Measurements from ENCODE around the gene KCNK6. TPM values are rescaled to one million over a fixed set of nuclear protein-coding genes. Genes with fewer than 3 reads are reported as not detected.

The KCNK6 gene
- total and polyA plus RNA-seq, 10 of the 15 experiments (the other 5 are each of a cell fraction or from before 2014, with no cell fraction given), result 0.04 to 1.4 (median 1.1) TPM

DNA sequence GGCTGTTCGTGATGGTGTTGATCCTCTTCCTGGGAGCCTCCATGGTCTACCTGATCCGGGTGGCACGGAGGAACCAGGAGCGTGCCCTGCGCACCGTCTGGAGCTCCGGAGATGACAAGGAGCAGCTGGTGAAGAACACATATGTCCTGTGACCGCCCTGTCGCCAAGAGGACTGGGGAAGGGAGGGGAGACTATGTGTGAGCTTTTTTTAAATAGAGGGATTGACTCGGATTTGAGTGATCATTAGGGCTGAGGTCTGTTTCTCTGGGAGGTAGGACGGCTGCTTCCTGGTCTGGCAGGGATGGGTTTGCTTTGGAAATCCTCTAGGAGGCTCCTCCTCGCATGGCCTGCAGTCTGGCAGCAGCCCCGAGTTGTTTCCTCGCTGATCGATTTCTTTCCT lies 27.8 kb upstream of the KCNK6 start (continued):
- TF ChIP-seq JUND (IDR thresholded peaks at IDR 0.05; ENCODE audit: low read depth, low read length) (no peak), MEF2B (IDR thresholded peaks at IDR 0.05; ENCODE audit: partially characterized antibody, poor library complexity, severe bottlenecking) (no peak), SREBF2 (IDR thresholded peaks at IDR 0.05; ENCODE audit: low read length) (no peak)
- TF ChIP-seq, protein P1, sequence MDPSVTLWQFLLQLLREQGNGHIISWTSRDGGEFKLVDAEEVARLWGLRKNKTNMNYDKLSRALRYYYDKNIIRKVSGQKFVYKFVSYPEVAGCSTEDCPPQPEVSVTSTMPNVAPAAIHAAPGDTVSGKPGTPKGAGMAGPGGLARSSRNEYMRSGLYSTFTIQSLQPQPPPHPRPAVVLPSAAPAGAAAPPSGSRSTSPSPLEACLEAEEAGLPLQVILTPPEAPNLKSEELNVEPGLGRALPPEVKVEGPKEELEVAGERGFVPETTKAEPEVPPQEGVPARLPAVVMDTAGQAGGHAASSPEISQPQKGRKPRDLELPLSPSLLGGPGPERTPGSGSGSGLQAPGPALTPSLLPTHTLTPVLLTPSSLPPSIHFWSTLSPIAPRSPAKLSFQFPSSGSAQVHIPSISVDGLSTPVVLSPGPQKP (IDR thresholded peaks at IDR 0.05; ENCODE audit: low read depth, low read length), result no peak

DNA sequence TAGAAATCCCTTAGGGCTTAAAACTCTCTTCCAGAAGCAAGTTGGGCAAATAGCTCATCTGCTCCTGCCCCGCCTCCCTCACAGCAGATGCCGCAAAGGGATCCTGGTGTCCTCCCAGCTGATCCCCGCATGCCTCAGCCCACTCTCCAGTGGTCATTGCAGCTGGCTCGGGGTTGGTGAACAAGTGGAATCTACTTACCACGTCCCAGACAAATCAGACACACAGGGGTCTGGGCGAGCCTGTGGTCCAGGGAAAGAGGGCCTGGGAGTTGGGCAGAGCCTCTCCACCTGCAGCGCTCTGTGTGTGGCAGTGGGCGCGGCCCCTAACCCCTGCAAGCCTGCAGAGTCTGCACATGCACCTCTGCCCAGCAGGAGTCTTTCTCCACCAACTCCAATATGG lies 26.4 kb upstream of the KCNK6 start:
- in situ Hi-C loops (cut with MboI), result no loop called here
- TF ChIP-seq TCF3 (IDR thresholded peaks at IDR 0.05; ENCODE audit: borderline replicate concordance, insufficient read depth, low read depth, low read length), result no peak
- no peak for TF ChIP-seq CEBPB (IDR thresholded peaks at IDR 0.05; ENCODE audit: borderline replicate concordance in 1 of 2, low read depth in 2 of 2, low read length in 2 of 2)
- TF ChIP-seq PML (IDR thresholded peaks at IDR 0.05; ENCODE audit: low read length), result no peak
- TF ChIP-seq, protein P2, sequence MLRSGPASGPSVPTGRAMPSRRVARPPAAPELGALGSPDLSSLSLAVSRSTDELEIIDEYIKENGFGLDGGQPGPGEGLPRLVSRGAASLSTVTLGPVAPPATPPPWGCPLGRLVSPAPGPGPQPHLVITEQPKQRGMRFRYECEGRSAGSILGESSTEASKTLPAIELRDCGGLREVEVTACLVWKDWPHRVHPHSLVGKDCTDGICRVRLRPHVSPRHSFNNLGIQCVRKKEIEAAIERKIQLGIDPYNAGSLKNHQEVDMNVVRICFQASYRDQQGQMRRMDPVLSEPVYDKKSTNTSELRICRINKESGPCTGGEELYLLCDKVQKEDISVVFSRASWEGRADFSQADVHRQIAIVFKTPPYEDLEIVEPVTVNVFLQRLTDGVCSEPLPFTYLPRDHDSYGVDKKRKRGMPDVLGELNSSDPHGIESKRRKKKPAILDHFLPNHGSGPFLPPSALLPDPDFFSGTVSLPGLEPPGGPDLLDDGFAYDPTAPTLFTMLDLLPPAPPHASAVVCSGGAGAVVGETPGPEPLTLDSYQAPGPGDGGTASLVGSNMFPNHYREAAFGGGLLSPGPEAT (IDR thresholded peaks at IDR 0.05; ENCODE audit: low read depth), result no peak
- TF ChIP-seq ZNF384 (IDR thresholded peaks at IDR 0.05; ENCODE audit: borderline replicate concordance, low read depth, low read length), result no peak
- no peak for TF ChIP-seq CBX5 (IDR thresholded peaks at IDR 0.05; ENCODE audit: low read depth)
- no peak for TF ChIP-seq EP300 (IDR thresholded peaks at IDR 0.05; ENCODE audit: borderline replicate concordance in 1 of 2, control insufficient read depth in 1 of 2, low read depth in 2 of 2, low read length in 2 of 2)
- no peak for TF ChIP-seq PAX8 (IDR thresholded peaks at IDR 0.05)
- TF ChIP-seq ASH2L (IDR thresholded peaks at IDR 0.05; ENCODE audit: borderline replicate concordance, low read depth), result no peak
- no peak for TF ChIP-seq STAT1 (conservative IDR thresholded peaks at IDR 0.05)
- no peak for TF ChIP-seq CHD1 (IDR thresholded peaks at IDR 0.05; ENCODE audit: low read depth, low read length)
- TF ChIP-seq, protein P3, sequence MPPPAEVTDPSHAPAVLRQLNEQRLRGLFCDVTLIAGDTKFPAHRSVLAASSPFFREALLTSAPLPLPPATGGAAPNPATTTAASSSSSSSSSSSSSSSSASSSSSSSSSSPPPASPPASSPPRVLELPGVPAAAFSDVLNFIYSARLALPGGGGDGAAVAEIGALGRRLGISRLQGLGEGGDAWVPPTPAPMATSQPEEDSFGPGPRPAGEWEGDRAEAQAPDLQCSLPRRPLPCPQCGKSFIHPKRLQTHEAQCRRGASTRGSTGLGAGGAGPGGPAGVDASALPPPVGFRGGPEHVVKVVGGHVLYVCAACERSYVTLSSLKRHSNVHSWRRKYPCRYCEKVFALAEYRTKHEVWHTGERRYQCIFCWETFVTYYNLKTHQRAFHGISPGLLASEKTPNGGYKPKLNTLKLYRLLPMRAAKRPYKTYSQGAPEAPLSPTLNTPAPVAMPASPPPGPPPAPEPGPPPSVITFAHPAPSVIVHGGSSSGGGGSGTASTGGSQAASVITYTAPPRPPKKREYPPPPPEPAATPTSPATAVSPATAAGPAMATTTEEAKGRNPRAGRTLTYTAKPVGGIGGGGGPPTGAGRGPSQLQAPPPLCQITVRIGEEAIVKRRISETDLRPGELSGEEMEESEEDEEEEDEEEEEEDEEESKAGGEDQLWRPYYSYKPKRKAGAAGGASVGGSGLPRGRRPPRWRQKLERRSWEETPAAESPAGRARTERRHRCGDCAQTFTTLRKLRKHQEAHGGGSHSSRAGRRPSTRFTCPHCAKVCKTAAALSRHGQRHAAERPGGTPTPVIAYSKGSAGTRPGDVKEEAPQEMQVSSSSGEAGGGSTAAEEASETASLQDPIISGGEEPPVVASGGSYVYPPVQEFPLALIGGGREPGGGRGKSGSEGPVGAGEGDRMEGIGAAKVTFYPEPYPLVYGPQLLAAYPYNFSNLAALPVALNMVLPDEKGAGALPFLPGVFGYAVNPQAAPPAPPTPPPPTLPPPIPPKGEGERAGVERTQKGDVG (CRISPR knock-in tag; IDR thresholded peaks at IDR 0.05), result no peak
- TF ChIP-seq JUND (IDR thresholded peaks at IDR 0.05; ENCODE audit: low read depth, low read length), result no peak
- no peak for TF ChIP-seq YY1 (IDR thresholded peaks at IDR 0.05; ENCODE audit: low read depth, low read length)

More for the DNA sequence above, 26.4 kb upstream of the KCNK6 start:
- no peaks in the 10 kb centered on the region for H3K79me2 ChIP-seq (ENCODE audit: control insufficient read depth, insufficient read depth, low read length)
- H3K4me3 ChIP-seq, result no peak overlapping the region
- RAD21 ChIA-PET (ENCODE audit: unreplicated experiment), result no interaction called here
- intact Hi-C loops (cut with micrococcal nuclease; ENCODE audit: unreplicated experiment), result no loop called here
- no peaks in the 10 kb centered on the region for H4K20me1 ChIP-seq (ENCODE audit: control insufficient read depth, insufficient read depth)
- POLR2A ChIA-PET, result no interaction called here
- no peaks in the 10 kb centered on the region for H3K4me1 ChIP-seq (ENCODE audit: control insufficient read depth, insufficient read depth, low read length)
- H3K27me3 ChIP-seq (replicated peaks in 1 of 2; ENCODE audit: control insufficient read depth in 2 of 2, insufficient read depth in 2 of 2, low read length in 1 of 2), result no peaks in the 10 kb centered on the region
- no peak overlapping the region for H3K4me2 ChIP-seq (ENCODE audit: control insufficient read depth, insufficient read depth)
- FAIRE-seq (no peak), ATAC-seq (no peak), DNase-seq (ENCODE audit: low read depth, low spot score) (no peak)
- WGBS (ENCODE audit: insufficient coverage, insufficient replicate concordance, low lambda C conversion rate, missing lambda C conversion rate), result 48% methylated on average over 9 of the region's 9 CpGs
- H2AFZ ChIP-seq (ENCODE audit: control insufficient read depth, low read depth, low read length), result no peak overlapping the region
- no peak overlapping the region for H3K9ac ChIP-seq (ENCODE audit: control insufficient read depth, insufficient read depth, low read length)
- BruUV-seq (replicated peaks), result no TSS peak
- H3K27ac ChIP-seq (ENCODE audit: control insufficient read depth, insufficient read depth), result no peak overlapping the region
- H3K36me3 ChIP-seq (ENCODE audit: control insufficient read depth in 2 of 2, insufficient read depth in 2 of 2, low read length in 1 of 2), result no peaks in the 10 kb centered on the region
- SMC1A ChIA-PET (ENCODE audit: uncharacterized antibody, unreplicated experiment), result no interaction called here
- H3K9me3 ChIP-seq (replicated peaks; ENCODE audit: control insufficient read depth, insufficient read depth, low read length), result no peaks in the 10 kb centered on the region
- CTCF ChIA-PET, result no interaction called here
